Endothelial cell of umbilical vein (primary cell): ENCODE results near the gene PARP16.

Source experiments
- EZH2 ChIP-seq: IDR thresholded peaks from 2 replicates; pipeline ENCODE4 v1.6.1; 2012; ENCODE audit warnings: borderline replicate concordance, low read depth, mild to moderate bottlenecking, moderate library complexity, low read length, inconsistent platforms; ENCODE audit not compliant: severe bottlenecking
- POLR2A ChIP-seq: IDR thresholded peaks from 2 replicates; pipeline ENCODE4 v1.6.1; 2012; ENCODE audit warnings: low read depth, mild to moderate bottlenecking, control low read depth, low read length
- TF ChIP-seq, protein P1 (sequence below), 2 donors: IDR thresholded peaks; 1 replicate in 1 of 2; 2 replicates in 1 of 2; pipeline ENCODE4 v1.5.1; 2011; ENCODE audit warnings: low read length in 2 of 2, mild to moderate bottlenecking in 2 of 2, moderate library complexity in 2 of 2, control low read depth in 1 of 2, inconsistent platforms in 1 of 2, low read depth in 1 of 2; ENCODE audit not compliant: insufficient read depth in 1 of 2; ENCODE audit errors: extremely low read depth in 1 of 2

DNA sequence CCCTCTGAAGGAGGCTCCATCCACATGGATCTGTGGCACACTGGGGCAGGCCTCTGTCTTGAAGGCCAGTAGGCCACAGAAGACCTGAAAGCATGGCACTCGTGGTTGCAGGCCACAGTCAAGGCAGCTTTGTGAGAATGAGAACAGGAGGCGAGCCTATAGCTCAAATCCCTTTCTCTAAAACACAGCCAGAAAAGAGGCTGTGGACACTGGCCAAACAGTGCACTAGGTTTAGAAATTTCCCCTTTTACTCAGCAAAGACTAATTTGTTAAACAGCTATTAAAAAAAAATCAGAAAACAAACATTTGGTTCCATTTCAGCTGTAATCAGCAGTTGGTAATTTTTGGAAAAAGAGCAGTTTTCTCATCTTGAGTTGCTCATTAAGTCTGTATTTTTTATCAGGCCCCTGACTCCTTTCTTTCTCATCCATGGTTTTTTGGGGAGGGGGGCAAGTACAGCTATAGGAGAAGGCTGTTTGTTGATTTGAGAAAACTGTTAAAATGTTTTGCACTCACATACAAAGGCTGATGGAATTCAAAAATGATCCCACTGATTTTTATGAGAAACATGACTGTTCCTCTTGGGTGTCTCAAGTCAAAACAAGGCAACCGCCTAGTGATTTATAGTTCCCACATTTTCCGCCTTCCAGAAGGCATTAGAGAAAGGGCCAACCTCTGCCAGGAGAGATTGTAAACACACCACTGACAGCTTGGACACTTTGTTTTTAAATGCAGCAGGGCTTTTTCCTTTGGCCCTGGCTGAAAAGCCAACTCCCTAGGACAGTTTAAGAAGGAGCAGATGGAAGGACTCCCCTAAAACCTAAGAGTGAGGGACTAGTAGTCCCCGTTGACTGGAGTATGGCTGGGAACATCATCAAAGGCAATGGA is 28.1 kb downstream of the PARP16 start:
- TF ChIP-seq, protein P1, sequence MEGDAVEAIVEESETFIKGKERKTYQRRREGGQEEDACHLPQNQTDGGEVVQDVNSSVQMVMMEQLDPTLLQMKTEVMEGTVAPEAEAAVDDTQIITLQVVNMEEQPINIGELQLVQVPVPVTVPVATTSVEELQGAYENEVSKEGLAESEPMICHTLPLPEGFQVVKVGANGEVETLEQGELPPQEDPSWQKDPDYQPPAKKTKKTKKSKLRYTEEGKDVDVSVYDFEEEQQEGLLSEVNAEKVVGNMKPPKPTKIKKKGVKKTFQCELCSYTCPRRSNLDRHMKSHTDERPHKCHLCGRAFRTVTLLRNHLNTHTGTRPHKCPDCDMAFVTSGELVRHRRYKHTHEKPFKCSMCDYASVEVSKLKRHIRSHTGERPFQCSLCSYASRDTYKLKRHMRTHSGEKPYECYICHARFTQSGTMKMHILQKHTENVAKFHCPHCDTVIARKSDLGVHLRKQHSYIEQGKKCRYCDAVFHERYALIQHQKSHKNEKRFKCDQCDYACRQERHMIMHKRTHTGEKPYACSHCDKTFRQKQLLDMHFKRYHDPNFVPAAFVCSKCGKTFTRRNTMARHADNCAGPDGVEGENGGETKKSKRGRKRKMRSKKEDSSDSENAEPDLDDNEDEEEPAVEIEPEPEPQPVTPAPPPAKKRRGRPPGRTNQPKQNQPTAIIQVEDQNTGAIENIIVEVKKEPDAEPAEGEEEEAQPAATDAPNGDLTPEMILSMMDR (IDR thresholded peaks at IDR 0.05; ENCODE audit: extremely low read depth in 1 of 2, insufficient read depth in 1 of 2, low read depth in 1 of 2, low read length in 2 of 2), result no peak
- no peak for TF ChIP-seq POLR2A
- no peak for TF ChIP-seq EZH2
